RWPE1 (cell line): ENCODE results near the gene AARS2.
"Not testable (repeated sequence)": the region's sequence is repeated elsewhere in the genome, so short reads cannot be mapped to it uniquely, and the experiment has no call there.

Experiments used
- CTCF ChIA-PET: fragments of 350-600 bp; sonication (Branson Sonifier 250); formaldehyde crosslinking; extraction: SDS; loops from one replicate; lab custom pipeline; 2021; lab: Yijun Ruan, JAX
- POLR2A ChIA-PET: fragments of 400-600 bp; formaldehyde crosslinking; extraction: SDS; loops from one replicate; lab custom pipeline; 2020; ENCODE audit warnings: antibody characterized with exemption; ENCODE audit not compliant: low non-redundant PET; lab: Yijun Ruan, JAX
- DNase-seq: peaks from one replicate; pipeline ENCODE4 v3.0.0; 2012; ENCODE audit warnings: low spot score
- H3K27ac ChIP-seq: fragments of 450-650 bp; 2 replicates; pipeline ENCODE4 v1.5.1; 2017
- TF ChIP-seq, protein P1 (sequence below): fragments of 450-650 bp; conservative IDR thresholded peaks from 2 replicates; pipeline ENCODE4 v1.5.1; 2017; ENCODE audit warnings: low read depth, mild to moderate bottlenecking

The AARS2 gene

DNA sequence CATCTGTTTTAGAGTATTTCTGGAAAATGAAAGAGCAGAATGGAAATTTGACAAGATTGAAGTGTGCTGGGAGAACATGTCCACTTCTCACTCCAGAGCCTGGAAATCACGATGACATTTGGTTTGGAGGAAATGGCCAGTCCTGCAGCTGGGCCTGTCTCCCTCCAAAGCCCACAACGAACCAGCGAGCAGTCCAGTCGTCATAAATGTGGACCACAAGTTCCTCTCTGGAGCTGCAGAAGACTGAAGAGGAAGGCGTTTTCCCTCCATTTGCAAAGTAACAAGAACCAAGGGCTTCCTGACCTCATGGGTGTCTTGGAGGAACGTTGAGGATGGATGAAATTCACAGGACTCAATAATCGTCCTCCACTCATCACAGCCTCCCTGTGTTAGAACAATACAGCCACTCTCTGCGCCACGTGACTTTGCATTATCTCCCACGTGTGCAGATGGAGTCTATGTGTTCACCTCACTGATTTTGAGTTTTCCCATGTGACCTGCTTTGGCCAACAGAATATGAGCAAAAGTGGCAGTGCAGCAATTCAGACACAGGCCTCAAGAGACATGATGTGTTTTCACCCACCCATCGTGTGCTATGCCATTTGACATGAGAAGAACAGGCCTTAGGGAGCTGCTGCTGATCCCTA, 20.2 kb upstream of the AARS2 start:
- TF ChIP-seq, protein P1, sequence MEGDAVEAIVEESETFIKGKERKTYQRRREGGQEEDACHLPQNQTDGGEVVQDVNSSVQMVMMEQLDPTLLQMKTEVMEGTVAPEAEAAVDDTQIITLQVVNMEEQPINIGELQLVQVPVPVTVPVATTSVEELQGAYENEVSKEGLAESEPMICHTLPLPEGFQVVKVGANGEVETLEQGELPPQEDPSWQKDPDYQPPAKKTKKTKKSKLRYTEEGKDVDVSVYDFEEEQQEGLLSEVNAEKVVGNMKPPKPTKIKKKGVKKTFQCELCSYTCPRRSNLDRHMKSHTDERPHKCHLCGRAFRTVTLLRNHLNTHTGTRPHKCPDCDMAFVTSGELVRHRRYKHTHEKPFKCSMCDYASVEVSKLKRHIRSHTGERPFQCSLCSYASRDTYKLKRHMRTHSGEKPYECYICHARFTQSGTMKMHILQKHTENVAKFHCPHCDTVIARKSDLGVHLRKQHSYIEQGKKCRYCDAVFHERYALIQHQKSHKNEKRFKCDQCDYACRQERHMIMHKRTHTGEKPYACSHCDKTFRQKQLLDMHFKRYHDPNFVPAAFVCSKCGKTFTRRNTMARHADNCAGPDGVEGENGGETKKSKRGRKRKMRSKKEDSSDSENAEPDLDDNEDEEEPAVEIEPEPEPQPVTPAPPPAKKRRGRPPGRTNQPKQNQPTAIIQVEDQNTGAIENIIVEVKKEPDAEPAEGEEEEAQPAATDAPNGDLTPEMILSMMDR: no peak
- no peak for DNase-seq
- H3K27ac ChIP-seq: no peak overlapping the region
- POLR2A ChIA-PET: no interaction called here
- CTCF ChIA-PET: interaction anchor here (0.6 to 1.5 kb wide), 5 partner anchors 20 to 1186 kb away, joined by 3 to 4 read pairs (median 3); partner anchors contain the start of gene AARS2

DNA sequence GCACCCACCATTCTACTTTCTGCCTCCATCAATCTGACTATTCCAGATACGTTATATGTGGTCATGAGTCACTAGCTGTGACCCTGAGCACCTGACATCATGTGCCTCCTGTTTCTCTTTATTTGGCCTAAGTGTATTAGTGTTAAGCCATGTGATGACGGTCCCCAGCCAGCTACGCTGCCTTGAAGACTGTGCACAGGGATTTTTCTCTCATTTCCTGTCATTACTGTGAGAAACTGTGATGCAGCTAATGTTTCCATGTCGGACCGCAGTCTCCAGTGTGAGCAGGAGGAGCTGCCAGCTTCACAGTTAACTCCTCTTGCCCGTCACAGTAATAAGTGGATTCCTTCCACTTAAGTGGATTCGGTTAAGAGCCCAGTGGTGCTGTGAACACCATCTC, 19.4 kb upstream of the AARS2 start:
- CTCF ChIA-PET: interaction anchor here (0.9 to 1.5 kb wide), 4 partner anchors 20 to 64 kb away, joined by 3 read pairs; partner anchors contain the start of gene AARS2
- H3K27ac ChIP-seq: no peak overlapping the region
- DNase-seq: no peak
- POLR2A ChIA-PET: no interaction called here
- TF ChIP-seq, protein P1: no peak

DNA sequence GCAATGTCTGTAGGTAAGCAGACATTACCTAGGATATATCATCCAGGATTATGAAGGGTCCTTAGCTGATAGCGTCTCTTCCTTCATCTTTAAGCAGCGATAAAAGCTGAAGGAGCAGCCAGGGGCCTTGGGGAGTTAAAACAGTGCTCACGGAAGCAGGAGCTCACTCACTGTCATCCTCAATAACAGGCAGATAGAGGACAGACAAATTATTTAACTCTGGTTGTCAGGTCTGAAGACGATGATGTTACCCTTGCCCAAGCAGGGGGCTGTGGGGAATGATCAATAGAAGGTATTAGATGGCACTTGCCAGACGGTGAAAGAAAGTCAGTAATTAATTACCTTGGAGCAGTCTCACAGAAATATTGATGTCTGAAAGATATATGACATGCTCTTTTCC, 16.7 kb upstream of the AARS2 start:
- DNase-seq: no peak
- ChIA-PET POLR2A (no interaction called here), CTCF (interaction anchor here (0.5 kb wide), 1 partner anchor 33 kb away, joined by 3 read pairs; no protein-coding TSS in a partner anchor)
- TF ChIP-seq, protein P1: no peak
- no peak overlapping the region for H3K27ac ChIP-seq

DNA sequence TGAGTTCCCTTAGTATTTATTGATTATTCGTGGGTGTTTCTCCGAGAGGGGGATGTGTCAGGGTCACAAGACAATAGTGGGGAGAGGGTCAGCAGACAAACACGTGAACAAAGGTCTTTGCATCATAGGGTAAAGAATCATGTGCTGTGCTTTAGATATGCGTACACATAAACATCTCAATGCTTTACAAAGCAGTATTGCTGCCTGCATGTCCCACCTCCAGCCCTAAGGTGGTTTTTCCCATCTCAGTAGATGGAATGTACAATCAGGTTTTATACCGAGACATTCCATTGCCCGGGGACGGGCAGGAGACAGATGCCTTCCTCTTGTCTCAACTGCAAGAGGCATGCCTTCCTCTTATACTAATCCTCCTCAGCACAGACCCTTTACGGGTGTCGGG, 15.1 kb upstream of the AARS2 start:
- POLR2A ChIA-PET, H3K27ac ChIP-seq, DNase-seq: not testable (repeated sequence)
- CTCF ChIA-PET: interaction anchor here (0.5 to 0.8 kb wide), 2 partner anchors 23 to 61 kb away, joined by 4 read pairs; no protein-coding TSS in a partner anchor

DNA sequence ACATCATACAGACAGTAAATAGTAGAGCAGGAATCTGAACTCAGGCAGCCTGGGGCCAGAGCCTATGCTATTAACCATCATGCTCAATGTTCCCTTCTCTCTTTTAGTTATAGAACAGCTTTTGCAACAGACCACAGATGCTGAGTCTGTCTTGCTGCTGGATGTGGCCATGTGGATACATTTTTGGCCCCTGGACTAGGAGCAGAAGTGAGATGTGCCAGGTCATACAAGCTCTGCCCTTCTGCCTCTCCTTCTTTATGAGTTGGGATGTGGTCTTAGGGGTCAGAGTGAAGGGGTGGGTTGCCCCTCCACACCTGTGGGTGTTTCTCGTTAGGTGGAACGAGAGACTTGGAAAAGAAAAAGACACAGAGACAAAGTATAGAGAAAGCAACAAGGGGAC, 14.6 kb upstream of the AARS2 start:
- ChIA-PET CTCF (interaction anchor here (0.5 to 0.8 kb wide), 2 partner anchors 22 to 61 kb away, joined by 4 read pairs; no protein-coding TSS in a partner anchor), POLR2A (no interaction called here)
- TF ChIP-seq, protein P1: no peak
- H3K27ac ChIP-seq: no peak overlapping the region
- no peak for DNase-seq

DNA sequence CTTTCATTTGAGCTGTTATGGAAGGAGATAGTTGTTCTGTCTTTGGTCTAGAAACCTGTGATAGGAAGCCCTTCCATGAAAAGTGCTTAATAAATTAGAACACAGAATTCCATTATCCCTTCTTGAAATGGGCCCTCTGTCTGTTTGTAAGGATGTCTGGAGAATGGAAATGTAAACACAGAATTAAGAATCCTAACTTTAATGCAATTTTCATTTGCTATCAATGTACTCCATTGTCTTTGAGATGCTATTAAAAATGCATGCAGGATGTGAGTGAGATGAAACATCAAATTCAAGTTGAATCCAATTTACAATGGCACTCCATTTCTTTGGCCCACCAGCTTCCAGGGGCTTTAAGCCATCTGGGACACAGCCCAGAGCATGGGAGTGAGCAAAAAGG, 13.9 kb upstream of the AARS2 start:
- ChIA-PET CTCF (no interaction called here), POLR2A (no interaction called here)
- H3K27ac ChIP-seq: no peak overlapping the region
- TF ChIP-seq, protein P1: no peak
- no peak for DNase-seq

DNA sequence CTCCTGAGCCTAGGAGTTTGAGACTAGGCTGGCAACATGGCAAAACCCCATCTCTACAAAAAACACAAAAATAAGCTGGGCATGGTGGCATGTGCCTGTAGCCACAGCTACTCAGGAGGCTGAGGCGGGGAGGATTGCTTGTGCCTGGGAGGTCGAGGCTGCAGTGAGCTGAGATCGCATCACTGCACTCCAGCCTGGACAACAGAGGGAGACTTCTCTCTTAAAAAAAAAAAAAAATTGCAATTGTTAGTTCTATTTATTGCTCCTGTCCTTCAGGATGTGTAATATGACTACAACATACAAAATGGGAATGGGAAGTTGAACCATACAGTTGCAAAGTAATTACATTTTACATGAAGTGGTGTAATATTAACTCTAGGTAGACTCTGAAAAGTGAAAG, 8.1 kb upstream of the AARS2 start:
- TF ChIP-seq, protein P1: no peak
- ChIA-PET CTCF (interaction anchor here (0.6 to 0.7 kb wide), 2 partner anchors 18 to 455 kb away, joined by 3 read pairs; no protein-coding TSS in a partner anchor), POLR2A (no interaction called here)
- H3K27ac ChIP-seq: no peak overlapping the region
- DNase-seq: no peak

DNA sequence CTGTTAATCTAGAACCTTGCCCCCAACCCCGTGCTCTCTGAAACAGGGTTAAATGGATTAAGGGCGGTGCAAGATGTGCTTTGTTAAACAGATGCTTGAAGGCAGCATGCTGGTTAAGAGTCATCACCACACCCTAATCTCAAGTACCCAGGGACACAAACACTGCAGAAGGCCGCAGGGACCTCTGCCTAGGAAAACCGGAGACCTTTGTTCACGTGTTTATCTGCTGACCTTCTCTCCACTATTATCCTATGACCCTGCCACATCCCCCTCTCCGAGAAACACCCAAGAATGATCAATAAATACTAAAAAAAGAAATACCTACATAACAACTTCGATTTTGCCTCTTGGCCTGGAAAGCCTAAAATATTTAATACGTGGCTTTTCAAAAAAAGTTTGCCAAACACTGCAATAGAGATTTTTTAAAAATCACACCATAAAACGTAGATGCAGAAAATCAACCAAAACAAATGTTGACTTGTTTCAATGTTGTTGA, 4.0 kb upstream of the AARS2 start:
- POLR2A ChIA-PET, CTCF ChIA-PET, H3K27ac ChIP-seq, DNase-seq: not testable (repeated sequence)
